ENCODE results near the gene ASCC2.
"Not testable (repeated sequence)": the region's sequence is repeated elsewhere in the genome, so short reads cannot be mapped to it uniquely, and the experiment has no call there.

The ASCC2 gene, protein sequence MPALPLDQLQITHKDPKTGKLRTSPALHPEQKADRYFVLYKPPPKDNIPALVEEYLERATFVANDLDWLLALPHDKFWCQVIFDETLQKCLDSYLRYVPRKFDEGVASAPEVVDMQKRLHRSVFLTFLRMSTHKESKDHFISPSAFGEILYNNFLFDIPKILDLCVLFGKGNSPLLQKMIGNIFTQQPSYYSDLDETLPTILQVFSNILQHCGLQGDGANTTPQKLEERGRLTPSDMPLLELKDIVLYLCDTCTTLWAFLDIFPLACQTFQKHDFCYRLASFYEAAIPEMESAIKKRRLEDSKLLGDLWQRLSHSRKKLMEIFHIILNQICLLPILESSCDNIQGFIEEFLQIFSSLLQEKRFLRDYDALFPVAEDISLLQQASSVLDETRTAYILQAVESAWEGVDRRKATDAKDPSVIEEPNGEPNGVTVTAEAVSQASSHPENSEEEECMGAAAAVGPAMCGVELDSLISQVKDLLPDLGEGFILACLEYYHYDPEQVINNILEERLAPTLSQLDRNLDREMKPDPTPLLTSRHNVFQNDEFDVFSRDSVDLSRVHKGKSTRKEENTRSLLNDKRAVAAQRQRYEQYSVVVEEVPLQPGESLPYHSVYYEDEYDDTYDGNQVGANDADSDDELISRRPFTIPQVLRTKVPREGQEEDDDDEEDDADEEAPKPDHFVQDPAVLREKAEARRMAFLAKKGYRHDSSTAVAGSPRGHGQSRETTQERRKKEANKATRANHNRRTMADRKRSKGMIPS

GRCh38 chr22:29837741-29838598 lies at the start of gene ASCC2:
ASCC2 (minus strand) TSS chr22:29838274; CDS start chr22:29832325, 5,949 bp downstream.
- peak; percentile 98 for DNase-seq

GRCh38 chr22:29887358-29887757 lies 49.3 kb upstream of the ASCC2 start:
- DNase-seq, result no peak

DNA sequence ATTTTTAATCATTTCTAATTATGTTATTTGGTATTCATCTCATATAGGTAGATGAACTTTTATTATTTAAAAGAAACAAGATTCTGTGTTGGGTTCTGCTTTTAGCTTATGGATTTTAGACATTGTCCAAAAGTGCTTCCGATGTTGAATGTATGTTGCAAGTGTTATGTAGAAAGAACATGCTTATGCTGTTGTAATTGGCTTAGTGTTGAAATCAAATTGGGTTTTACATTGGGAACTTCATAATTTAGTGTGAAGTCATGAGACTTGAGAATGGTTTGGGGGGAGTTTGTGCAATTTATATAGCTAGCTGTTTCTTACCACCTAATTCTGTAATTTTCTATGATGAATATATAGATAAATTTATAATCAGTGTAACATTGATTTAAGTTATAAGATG lies 48.5 kb upstream of the ASCC2 start:
- DNase-seq, result no peak

DNA sequence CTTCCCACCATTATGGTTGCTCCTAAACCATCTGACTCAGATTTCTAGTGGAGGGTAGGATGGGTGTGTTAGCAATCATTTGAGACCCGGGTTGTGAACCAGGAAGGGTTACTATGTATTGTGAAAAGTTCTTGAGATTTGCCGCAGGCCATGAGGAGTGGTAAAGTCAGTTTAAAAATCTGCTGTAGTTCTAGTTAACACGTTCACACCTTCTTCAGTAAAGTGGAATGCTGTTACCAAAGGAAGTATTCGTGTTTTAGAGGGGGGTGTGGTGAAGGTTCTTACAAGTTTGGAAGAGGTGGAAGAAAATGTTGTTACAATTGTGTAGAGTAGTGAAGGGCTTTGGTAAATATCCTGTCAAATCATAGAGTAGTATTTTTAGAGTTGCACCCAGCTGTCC lies 47.5 kb upstream of the ASCC2 start:
- DNase-seq, result no peak

DNA sequence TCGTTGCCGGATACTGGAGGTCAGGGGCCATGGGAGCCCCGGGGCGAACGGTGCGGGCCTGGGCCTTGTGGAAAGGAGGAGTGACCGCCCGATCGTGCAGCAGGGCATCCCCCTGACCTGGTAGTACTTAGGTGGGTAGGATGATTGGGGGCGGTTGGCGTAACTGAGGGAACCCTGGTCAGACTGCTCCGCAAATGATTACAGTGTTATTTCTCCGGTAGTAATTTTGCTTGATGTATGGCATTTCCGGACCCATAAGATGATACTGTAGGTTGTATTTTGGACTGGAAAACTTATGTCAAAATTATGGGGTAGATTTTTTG lies 45.7 kb upstream of the ASCC2 start:
- no peak for DNase-seq

- DNase-seq, result peak; percentile 83
Observed at GRCh38 chr22:29883045-29883774, 45.1 kb upstream of the ASCC2 start, which contains the start of gene MTMR3. MTMR3 (plus strand) TSS chr22:29883174; CDS start chr22:29971060, 87,886 bp downstream.

DNA sequence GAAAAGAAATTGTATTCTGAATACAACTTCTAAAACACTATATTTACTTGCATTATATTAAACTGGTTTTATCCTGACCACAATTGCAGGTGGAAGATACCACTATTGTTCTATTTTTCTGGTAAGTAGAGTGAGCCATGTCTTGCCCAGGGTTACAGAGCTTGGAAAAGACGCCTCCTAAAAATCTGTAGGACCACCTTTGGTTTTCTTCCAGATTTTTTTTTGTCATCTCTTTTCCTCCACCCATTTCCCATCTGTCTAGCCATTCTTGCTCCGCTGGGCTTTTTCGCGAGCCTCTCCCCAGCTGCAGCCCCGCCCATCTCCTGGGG lies 44.6 kb upstream of the ASCC2 start:
- no peak for DNase-seq

DNA sequence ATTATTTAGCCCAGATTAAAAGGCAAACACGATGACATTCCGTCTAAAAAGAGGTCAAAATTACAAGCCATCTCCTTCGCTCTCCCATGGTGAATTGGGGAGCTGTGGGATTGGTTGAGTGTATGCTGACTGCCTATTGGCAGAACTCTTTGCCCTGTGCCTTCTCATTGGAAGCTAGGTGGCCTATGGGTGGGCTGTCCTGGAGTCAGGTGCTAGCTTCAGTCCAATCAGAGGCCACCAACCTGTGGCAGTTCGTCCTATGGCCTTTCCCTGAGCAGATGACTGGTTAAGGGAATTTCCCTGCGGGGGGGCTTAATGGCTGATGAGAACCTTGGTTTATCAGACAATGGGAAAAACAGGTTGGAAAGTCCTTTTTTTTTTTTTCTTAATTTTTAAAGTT lies 41.7 kb upstream of the ASCC2 start:
- no peak for DNase-seq

- DNase-seq, result no peak
Observed at GRCh38 chr22:29877620-29878019, 39.5 kb upstream of the ASCC2 start.

DNA sequence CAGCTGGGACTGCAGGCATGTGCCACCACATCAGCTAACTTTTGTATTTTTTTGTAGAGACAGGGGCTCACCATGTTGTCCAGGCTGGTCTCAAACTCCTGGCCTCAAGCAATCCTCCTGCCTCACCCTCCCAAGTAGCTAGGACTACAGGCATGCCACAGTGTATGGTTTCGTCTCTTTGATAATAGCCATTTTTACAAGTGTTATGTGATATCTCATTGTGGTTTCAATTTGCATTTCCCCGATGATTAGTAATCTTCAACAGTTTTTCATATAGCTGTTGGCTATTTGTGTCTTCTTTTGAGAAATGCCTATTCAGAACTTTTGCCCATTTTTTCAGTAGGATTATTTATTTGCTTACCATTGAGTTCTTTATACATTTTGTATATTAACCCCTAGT lies 35.9 kb upstream of the ASCC2 start:
- DNase-seq, result no peak

DNA sequence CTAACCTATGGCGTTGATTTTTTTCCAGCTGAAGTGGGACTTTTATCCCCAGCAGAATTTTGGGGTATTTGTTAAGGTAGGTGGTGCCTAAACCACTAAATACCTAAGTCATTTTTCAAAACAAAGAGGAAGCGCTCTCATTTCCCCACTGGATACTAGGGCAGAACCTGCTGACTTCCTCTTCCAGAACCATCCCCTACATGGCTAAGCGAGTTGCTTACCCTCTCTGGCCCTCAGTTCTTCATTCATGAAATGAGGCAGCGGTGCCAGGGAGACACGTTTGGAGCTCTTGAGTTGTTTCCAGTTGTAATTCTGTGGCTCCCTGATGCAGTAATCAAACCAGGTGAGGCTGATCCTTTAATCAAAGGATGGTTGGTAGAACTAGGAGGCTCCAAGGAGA lies 34.9 kb upstream of the ASCC2 start:
- no peak for DNase-seq

DNA sequence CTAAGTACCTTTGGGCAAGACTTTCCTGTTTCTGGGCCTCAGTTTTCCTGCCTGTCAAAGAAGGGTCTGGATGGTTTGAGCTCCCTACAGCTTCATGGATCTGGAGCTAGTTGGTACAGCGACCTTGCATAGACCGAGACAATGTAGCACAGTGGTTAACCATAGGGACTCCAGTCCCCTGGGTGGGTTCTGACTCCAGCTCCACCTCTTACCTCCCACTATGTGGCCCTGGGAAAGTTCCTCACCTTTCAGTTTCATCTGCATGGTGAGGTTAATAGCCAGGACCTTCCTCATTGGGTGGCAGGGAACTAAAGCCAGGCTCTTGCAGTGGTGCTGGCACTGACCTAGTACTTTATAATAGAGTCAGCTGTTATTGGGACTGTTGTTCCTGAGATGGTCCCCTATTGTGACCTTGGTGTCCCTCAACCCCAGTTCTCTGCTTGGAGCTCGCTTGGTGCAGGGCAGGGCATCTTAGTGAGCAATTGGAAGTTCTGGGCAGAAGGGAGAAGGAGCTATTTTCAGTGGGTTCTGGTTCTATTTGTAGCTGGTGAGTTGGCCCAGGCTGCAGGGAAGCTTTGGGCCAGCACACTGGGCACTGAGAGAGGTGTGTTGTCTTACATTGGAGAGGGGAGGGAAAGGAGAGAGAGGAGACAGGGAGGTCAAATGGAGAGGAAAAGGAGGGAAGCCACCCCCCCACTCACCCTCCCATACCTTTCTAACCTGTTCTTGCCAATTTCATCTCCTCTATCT lies 34.2 kb upstream of the ASCC2 start:
- DNase-seq, result no peak

DNA sequence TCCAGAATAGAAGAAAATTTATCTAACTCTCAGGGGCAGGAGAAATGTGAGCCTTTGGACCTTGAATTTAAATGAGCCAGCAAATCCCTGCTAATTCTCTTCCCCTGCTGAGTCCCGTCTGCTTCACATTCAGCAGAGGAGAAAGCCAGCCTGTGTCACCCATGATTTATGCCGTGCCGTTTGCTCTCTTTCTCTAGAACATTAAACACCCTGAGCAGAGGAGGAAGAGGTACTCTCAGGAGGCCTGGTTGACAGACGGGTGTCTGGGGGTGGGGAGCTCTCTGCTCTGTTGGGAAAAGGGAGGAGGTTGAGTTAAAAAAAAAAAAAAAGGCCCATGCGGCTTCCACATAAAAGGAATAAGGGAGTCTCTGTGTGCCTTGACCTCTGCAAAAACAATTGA lies 33.6 kb upstream of the ASCC2 start:
- peak; percentile 51 for DNase-seq

DNA sequence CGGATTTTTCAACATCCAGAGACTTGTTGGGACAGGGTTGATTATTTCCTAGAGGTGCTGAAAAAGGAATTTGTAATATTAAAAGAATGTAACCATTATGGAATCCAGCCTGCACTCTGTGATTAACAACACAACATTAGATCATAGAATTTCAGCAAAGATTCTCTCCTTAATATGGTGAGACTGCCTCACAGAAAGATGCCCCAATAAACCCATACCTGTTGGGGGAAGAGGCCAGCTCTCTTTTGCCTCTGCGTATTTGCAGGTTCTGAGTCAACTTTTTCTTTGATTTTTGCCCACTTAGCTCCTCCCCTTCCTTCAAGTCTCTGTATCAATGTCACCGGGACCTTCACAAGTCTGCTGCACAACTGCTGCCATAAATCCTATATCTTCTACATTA lies 32.5 kb upstream of the ASCC2 start:
- no peak for DNase-seq

- no peak for DNase-seq
Observed at GRCh38 chr22:29867851-29868250, 29.8 kb upstream of the ASCC2 start.

GRCh38 chr22:29867260-29867659 lies 29.2 kb upstream of the ASCC2 start:
- no peak for DNase-seq

DNA sequence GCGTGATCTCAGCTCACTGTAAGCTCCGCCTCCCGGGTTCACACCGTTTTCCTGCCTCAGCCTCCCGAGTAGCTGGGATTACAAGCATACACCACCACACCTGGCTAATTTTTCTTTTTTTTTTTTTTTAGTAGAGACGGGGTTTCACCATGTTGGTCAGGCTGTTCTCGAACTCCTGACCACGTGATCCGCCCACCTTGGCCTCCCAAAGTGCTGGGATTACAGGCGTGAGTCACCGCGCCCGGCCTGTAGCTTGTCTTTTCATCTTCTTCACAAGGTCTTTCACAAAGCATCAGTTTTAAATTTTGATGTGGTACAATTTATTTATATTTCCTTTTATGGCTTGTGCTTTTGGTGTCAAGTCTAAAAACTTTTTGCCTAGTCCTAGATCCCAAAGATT lies 27.5 kb upstream of the ASCC2 start:
- DNase-seq, result not testable (repeated sequence)

GRCh38 chr22:29861672-29862297 lies 23.7 kb upstream of the ASCC2 start:
- no peak for DNase-seq

GRCh38 chr22:29860006-29860766 lies 22.1 kb upstream of the ASCC2 start:
- DNase-seq, result no peak

DNA sequence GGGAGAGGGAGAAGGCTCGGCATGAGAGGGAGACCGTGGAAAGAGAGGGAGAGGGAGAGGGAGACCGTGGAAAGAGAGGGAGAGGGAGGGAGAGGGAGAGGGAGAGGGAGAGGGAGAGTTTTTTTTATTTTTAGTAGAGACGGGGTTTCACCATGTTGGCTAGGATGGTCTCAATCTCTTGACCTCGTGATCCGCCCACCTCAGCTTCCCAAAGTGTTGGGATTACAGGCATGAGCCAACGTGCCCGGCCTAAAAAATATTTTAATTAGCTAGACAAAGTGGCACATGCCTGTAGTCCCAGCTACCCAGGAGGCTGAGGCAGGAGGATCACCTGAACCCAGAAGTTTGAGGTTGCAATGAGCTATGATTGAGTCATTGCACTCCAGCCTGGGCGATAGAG lies 21.0 kb upstream of the ASCC2 start:
- not testable (repeated sequence) for DNase-seq

DNA sequence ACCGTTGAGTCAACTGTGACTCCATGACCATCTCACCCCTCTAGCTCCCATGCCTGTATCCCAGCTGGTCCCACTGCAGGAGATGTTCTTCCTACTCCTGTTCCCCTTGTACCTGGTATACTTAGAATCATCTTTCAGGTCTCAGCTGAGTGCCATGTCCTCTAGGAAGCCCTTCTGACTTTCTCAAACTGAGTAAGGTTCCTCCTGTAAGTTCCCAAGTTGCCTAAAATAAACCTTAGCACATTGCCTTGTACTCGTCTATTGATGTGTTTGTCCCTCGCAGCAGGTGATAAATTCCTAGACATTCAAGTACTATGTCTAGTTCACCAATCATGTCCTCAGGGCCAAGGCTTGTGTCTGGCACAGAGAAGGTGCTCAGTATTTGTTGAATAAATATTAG lies 18.4 kb upstream of the ASCC2 start:
- DNase-seq, result no peak
